HG03521 (cell line): Measurements from ENCODE around the gene AP5B1.
"Not testable (repeated sequence)": the region's sequence is repeated elsewhere in the genome, so short reads cannot be mapped to it uniquely, and the experiment has no call there.

ENCODE experiments used
- ATAC-seq: cut with Tn5 transposase; IDR thresholded peaks from one replicate; pipeline ENCODE4 v1.9.1; 2021; ENCODE audit warnings: mild to moderate bottlenecking, moderate library complexity; ENCODE audit not compliant: unreplicated experiment

The AP5B1 gene

GRCh38 chr11:65771589-65772112 is 9.1 kb downstream of the AP5B1 start:
- no peak for ATAC-seq

DNA sequence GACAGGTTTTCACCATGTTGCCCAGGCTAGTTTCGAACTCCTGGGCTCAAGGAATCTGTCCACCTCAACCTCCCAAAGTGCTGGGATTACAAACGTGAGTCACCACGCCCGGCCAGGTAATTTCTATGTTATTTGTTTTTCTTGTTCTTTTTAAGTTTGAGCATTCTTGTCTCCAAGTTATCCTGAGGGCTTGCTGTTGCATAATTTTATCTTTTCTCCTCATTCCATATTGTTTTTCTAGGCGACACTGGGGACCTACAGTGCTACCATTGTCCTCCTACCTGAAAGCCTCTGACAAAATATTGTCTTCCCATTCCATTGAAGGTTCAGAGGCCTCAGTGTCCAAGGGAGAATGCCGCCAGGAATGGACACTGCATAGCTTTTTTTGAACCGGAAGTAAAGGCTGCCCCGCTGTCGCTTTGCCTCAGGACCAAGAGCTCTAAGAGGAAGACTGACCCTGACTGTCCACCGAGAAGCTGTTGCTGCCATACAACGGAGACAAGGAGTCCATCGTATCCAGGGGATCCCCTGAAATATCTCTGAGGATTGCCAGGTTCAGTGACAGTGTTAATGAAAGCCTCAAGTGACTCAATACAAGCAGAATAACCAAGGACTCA is 9.7 kb downstream of the AP5B1 start:
- ATAC-seq = no peak

DNA sequence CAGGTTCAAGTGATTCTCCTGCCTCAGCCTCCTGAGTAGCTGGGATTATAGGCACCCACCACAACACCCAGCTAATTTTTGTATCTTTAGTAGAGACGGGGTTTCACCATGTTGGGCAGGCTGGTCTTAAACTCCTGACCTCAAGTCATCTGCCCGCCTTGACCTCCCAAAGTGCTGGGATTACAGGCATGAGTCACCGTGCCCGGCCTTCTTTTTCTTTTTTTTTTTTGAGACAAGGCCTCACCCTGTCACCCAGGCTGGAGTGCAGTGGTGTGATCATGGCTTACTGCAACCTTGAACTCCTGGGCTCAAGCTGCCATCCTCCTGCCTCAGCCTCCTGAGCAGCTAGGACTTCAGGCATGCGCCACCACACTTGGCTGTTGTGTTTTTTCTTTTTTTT is 13.0 kb downstream of the AP5B1 start:
- ATAC-seq = not testable (repeated sequence)

DNA sequence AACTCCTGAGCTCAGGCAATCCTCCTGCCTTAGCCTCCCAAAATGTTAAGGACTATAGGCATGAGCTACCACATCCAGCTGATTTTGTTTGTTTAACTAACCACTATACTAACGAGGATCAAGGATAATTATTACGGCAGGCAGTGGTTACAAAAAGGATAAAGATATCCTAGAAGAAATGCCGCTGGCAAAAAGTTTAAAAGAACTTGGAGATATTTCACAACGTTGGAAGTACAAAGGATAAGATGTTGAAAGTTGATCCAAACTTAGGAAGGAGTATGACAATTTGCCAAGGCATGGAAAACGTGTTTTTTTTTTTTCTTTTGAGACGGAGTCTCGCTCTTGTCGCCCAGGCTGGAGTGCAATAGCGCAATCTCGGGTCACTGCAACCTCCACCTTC is 13.4 kb downstream of the AP5B1 start:
- no peak for ATAC-seq

GRCh38 chr11:65766535-65766934 is 14.2 kb downstream of the AP5B1 start:
- ATAC-seq = no peak

DNA sequence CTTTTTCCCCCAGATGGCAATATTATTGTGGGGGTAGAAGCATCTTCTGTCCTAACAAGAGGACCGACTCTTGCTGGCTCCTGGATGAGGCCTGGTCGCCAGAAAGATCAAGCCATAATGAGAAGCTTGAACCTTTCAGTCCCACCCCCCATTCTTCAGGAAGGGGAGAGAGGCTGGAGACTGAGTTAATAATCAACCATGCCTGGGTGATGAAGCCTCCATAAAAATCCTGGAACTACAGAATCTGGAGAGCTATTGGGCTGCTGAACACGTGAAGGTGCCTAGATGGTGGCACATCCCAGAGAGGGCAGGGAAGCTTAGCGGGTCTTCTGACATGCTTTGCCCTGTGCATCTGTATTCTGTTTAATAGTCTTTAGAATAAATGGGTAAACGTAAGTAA is 16.3 kb downstream of the AP5B1 start:
- no peak for ATAC-seq

DNA sequence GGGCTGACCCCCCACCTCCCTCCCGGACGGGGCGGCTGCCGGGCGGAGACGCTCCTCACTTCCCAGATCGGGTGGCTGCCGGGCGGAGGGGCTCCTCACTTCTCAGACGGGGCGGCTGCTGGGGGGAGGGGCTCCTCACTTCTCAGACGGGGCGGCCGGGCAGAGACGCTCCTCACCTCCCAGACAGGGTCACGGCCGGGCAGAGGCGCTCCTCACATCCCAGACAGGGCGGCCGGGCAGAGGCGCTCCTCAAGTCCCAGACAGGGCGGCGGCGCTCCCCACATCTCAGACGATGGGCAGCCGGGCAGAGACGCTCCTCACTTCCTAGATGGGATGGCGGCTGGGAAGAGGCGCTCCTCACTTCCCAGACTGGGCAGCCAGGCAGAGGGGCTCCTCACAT is 18.0 kb downstream of the AP5B1 start:
- ATAC-seq = not testable (repeated sequence)

DNA sequence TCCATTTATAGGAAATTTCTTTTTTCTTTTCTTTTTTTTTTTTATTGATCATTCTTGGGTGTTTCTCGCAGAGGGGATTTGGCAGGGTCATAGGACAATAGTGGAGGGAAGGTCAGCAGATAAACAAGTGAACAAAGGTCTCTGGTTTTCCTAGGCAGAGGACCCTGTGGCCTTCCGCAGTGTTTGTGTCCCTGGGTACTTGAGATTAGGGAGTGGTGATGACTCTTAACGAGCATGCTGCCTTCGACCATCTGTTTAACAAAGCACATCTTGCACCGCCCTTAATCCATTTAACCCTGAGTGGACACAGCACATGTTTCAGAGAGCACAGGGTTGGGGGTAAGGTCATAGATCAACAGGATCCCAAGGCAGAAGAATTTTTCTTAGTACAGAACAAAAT is 18.6 kb downstream of the AP5B1 start:
- not testable (repeated sequence) for ATAC-seq

- ATAC-seq = no peak
Observed at GRCh38 chr11:65745049-65745448, 35.7 kb downstream of the AP5B1 start.

- no peak for ATAC-seq
Observed at GRCh38 chr11:65744699-65745042, 36.1 kb downstream of the AP5B1 start.

GRCh38 chr11:65744026-65744698 is 36.6 kb downstream of the AP5B1 start:
- ATAC-seq = no peak

GRCh38 chr11:65743681-65744025 is 37.1 kb downstream of the AP5B1 start:
- no peak for ATAC-seq

DNA sequence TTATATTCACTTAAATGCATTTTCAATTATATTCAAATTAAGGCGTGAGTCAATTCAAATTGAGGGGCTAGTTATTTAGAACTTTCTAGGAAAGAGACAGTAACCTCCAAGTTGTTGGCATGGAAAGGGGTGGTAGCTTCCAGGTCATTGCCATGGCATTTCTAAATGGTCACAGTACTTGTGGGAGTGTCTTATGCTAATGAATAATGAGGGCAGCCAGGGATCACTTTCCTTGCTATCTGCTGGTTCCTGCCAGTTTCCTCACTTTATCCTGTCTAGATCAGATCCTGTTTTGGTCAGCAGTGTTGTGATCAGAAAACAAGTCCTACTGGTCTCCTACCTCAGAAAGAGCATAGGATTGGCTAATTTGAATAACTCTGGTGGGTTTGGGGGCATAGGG is 38.4 kb downstream of the AP5B1 start:
- ATAC-seq = no peak

- no peak for ATAC-seq
Observed at GRCh38 chr11:65741185-65741584, 39.6 kb downstream of the AP5B1 start.

- ATAC-seq = no peak
Observed at GRCh38 chr11:65739022-65739421, 41.8 kb downstream of the AP5B1 start.

DNA sequence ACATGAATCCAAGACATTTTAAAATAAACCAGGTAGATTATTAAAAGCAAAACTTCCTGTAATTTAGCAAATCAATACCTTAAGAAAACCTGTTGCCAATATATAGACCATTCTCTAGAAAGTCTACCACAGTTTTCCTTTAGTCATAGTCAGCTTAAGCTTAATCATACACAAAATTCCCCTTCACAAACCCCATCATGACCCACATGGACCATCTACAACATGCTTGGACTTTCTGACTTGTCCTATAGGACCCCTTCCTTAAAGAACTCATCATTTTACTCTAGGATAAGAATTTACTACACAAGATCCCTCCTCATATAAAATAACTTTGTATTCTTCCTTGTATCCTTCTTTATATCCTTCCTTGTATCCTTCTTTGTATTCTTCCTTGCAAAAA is 44.0 kb downstream of the AP5B1 start:
- ATAC-seq = no peak

DNA sequence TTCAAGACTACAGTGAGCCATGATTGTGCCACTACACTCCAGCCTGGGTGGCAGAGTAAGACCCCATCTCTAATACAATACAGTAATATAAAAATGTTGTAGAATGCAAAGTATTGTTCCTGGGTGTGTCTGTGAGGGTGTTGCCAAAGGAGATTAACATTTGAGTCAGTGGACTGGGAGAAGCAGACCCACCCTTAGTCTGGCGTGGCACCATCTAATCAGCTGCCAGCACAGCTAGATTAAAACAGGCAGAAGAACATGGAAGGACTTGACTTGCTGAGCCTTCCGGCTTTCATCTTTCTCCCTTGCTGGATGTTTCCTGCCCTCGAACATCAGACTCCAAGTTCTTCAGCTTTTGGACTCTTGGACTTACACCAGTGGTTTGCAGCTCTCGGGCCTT is 45.7 kb downstream of the AP5B1 start:
- not testable (repeated sequence) for ATAC-seq

GRCh38 chr11:65730461-65730860 is 50.3 kb downstream of the AP5B1 start:
- no peak for ATAC-seq

GRCh38 chr11:65727865-65728264 is 52.9 kb downstream of the AP5B1 start:
- ATAC-seq = no peak

GRCh38 chr11:65726660-65727059 is 54.1 kb downstream of the AP5B1 start:
- ATAC-seq = no peak
